NB4 (cell line): ENCODE results near the gene SLC8A2.

Experiments
- POLR2A ChIP-seq: IDR thresholded peaks from 2 replicates; pipeline ENCODE4 v1.6.1; 2011; ENCODE audit warnings: mild to moderate bottlenecking; ENCODE audit not compliant: insufficient read length; ENCODE audit errors: extremely low read depth
- TF ChIP-seq, protein P1 (sequence below): IDR thresholded peaks from one replicate; pipeline ENCODE4 v1.5.1; 2012; ENCODE audit warnings: low read depth, low read length
- TF ChIP-seq, protein P2 (sequence below): IDR thresholded peaks from 2 replicates; pipeline ENCODE4 v1.6.1; 2011; ENCODE audit warnings: low read depth, low read length

DNA sequence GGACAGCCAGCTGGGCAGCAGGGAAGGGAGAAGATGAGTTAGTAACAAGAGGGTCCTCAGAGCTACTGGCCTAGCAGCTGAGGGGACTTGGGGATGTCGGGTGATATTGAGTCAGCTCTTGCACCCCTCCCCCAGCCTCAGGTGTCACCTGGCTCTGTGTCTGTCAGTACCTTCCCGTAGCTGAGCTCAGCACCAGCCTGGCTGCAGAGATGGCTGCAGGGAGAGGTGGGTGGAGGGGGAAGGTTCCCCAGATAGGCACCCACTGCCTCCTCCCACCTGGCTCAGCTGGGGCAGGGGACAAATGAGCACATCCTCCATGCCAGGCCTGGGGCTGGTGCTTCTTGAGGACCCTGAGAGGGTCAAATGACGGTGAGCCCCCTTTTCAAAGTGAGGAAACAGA is 19.2 kb upstream of the SLC8A2 start:
- TF ChIP-seq, protein P1, sequence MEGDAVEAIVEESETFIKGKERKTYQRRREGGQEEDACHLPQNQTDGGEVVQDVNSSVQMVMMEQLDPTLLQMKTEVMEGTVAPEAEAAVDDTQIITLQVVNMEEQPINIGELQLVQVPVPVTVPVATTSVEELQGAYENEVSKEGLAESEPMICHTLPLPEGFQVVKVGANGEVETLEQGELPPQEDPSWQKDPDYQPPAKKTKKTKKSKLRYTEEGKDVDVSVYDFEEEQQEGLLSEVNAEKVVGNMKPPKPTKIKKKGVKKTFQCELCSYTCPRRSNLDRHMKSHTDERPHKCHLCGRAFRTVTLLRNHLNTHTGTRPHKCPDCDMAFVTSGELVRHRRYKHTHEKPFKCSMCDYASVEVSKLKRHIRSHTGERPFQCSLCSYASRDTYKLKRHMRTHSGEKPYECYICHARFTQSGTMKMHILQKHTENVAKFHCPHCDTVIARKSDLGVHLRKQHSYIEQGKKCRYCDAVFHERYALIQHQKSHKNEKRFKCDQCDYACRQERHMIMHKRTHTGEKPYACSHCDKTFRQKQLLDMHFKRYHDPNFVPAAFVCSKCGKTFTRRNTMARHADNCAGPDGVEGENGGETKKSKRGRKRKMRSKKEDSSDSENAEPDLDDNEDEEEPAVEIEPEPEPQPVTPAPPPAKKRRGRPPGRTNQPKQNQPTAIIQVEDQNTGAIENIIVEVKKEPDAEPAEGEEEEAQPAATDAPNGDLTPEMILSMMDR, result no peak
- no peak for TF ChIP-seq POLR2A
- TF ChIP-seq, protein P2, sequence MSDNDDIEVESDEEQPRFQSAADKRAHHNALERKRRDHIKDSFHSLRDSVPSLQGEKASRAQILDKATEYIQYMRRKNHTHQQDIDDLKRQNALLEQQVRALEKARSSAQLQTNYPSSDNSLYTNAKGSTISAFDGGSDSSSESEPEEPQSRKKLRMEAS, result no peak
